Activated naive CD4-positive, alpha-beta T cell treated with anti-CD3 and anti-CD28 coated beads, Interleukin-2, amount 50 U/mL, for 16 hours (primary cell): ENCODE measurements around the gene DUSP8.

Experiments
- DNase-seq: peaks from one replicate; pipeline ENCODE4 v3.0.0-alpha.2; 2020

The DUSP8 gene

DNA sequence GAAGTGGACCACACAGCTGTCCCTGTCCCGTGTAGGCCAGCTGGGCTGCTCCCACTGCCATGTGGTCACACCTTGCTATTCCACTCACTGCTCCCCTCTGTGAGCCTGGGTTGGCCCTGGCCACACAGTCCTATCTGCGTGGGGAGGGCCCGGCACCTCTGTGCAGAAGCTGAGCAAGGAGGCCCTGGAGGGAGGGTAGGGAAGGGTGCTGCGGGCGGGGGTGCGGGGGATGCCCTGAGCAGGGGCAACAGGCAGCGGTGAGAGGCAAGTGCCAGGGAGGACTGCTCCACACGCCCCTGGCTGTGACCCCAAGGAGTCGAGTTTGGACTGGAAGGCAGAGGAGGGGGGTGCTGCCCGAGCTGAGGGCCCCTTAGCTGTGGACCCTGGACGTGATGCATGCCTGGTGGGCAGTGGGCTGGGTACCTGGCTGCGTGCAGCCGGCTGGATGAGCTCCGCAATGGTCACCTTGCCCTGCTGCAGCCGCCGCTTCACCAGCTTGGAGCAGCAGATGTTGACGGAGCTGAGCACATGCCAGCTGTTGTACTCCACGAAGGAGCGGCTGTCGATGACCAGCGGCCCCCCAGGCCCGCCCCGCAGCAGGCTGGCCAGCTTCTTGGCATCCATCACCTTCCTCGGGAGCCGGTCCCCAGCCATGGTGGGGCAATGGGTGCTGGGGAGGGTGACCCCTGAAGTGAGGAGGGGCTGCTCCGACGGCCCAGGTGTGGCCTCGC is 6.7 kb downstream of the DUSP8 start:
- no peak for DNase-seq

DNA sequence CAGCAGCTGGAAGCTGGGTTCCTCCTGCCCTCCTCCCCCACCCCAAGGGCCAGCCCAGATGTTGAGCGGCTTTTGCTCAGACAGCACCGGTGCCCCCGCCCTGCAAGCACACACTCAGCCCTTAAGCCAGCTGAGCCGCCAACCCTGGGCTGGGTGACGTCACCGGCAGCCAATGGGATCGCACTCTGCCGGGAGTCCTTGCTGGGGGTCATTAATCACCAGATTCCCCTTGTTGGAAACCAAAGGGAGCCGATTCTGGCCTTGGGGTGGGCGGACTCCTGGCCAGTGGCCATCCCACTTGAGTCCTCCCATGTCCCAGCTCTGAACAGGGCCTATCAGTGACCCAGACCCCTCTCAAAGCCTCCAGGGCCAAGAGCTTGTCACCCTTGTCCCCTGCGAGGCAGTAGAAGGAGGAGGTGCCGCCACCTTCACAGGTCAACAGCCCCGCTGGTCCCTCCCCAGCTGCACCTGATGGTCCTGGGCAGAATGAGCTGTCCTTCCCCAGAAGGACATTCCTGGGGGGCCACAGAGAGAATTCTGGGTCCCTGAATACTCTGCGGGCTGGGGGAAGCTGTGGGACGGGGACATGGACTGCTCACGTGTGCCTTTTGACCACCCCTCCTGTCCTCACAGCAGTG is 7.4 kb downstream of the DUSP8 start:
- no peak for DNase-seq

DNA sequence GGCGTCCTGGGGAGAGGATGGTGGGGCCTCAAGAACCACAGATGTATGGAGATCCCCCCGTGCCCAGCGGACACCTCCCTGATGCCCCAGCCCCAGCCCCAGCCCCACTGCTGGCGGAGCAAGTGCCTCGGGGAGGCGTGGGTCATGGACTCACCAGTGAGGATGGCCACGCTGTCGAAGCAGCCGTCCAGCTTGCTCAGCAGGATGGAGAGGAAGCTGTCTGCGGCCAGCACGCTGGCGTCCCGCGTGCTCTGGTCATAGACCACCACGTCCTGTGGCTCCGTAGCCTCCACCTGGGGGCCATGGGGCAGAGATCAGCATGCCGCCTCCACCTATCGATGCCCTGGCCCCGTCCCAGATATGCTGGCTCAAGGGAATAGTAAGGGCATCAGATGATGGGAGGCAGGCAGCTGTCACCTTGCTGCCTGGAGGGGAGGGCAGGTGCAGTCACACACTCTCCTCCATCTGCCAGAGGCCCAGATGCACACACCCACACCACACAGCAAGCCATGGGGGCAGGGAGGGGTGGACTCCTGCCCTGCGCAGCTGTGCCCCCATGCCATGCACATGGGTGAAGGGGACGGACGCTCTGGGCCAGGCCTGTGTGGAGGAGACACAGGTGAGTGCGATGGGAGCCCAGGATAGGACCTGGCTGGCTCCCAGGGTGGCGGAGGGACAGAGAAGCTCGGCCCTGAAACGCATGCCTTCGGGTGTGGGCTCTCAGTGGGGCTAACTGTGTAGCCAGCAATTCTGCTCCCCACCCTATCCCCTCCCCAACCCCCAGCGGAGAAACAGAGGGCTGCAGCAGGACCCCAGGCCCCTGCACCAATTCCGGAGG is 8.2 kb downstream of the DUSP8 start:
- no peak for DNase-seq

DNA sequence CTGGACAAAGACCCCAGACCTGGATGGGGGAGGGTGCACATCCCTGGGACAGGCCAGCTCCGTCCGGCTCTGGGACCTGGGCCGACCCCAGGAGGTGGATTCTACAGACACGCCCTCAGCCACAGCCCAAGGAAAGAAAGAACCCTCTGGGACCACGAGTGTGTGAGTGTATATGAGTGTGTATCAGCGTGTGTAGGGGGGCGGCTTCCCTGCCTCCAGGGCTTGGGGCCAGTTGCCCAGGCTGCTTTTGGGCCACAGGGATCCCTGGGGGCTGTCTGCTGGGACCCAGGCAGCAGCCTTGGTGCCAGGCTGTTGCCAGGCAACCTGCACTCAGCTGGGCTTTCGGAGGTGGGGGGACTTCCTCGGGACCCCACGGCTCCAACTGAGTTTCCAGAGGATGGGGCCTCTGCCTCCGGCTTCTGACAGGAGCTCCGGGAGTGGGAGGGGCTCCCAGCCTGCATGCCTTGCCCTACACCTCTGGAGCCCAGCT is 8.9 kb downstream of the DUSP8 start:
- DNase-seq: no peak

DNA sequence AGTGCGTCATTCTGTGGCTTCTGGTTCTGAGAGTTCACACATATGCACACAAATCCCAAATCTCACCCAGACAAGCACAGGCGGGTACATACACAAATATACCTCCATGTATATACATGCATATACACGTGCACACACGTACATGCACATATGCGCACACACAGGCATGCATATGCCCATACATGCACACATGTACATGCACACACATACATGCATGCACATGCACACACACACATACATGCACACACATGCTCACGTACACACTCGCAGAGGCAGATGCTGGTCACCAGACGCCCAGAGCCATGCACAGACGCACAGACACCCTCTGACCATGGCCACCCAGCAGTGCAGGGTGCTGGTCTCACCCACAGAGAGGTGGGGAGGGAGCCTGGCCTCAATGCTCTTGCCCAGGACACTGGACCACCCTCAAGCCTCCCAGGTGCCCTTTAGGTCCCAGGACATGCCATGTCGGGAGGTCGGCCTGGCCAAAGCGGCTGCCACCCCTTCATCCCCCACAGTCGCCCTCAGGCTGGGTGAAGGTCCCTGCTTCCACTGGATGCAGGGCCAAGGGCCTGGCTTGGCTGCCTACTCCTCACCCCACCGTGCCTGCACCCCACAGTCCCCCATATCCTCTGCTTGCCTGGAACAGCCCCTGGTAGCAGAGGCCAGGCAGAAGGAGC is 9.5 kb downstream of the DUSP8 start:
- DNase-seq: no peak

GRCh38 chr11:1561955-1562354 is 10.1 kb downstream of the DUSP8 start:
- DNase-seq: no peak

DNA sequence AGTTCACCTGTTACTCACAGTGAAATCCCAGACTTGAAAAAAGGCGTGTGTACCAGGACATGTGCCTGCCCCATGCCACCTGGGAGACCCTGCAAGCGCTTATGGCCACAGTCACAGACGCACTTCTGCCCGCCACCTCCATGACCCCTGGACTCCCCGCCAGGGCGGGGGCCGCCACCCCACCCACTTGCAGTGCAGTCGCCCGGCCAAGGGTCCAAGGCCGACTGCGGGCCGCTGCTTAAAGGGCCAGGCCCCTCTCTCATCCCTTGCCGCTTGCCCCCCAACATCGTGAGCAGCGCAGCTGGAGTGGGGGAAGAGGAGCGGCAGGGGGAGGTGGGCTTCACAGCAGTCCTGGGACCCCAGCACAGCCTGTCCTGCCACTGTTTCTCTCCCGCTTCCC is 10.8 kb downstream of the DUSP8 start:
- DNase-seq: no peak

DNA sequence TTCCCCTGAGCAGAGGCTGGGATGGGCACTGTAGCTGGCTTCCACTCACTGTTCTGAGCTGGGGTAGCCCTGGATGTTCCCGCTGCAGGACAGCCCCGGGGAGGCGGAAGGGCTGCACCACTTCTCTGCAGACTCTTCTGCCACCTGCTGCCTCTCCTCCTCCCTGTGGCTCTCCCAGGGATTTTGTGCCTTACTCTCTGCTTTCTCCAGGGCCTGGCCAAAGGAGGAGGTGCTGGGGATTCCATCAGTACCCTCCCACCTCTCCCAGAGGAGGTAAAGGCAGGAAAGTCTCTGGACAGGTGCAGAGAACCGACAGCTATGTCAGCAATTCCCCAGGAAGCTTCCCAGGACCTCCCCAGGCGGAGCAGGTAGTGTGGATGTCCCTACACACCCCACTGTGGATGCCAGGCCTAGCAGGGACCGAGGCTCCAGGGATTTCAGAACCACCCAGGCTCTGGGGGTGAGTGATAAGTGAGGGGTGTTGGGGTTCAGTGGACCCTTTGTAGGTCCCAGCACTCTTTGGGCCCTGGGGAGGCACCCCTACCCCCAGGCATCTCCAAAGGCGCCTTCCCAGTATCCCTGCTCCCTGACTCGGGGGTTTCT is 11.3 kb downstream of the DUSP8 start:
- DNase-seq: no peak

GRCh38 chr11:1560002-1560648 is 11.9 kb downstream of the DUSP8 start:
- no peak for DNase-seq

GRCh38 chr11:1559111-1559951 is 12.7 kb downstream of the DUSP8 start:
- DNase-seq: no peak

- no peak for DNase-seq
These were observed 13.3 kb downstream of the DUSP8 start for GRCh38 chr11:1558775-1559110.

- no peak for DNase-seq
These were observed 13.9 kb downstream of the DUSP8 start for GRCh38 chr11:1557904-1558774.

DNA sequence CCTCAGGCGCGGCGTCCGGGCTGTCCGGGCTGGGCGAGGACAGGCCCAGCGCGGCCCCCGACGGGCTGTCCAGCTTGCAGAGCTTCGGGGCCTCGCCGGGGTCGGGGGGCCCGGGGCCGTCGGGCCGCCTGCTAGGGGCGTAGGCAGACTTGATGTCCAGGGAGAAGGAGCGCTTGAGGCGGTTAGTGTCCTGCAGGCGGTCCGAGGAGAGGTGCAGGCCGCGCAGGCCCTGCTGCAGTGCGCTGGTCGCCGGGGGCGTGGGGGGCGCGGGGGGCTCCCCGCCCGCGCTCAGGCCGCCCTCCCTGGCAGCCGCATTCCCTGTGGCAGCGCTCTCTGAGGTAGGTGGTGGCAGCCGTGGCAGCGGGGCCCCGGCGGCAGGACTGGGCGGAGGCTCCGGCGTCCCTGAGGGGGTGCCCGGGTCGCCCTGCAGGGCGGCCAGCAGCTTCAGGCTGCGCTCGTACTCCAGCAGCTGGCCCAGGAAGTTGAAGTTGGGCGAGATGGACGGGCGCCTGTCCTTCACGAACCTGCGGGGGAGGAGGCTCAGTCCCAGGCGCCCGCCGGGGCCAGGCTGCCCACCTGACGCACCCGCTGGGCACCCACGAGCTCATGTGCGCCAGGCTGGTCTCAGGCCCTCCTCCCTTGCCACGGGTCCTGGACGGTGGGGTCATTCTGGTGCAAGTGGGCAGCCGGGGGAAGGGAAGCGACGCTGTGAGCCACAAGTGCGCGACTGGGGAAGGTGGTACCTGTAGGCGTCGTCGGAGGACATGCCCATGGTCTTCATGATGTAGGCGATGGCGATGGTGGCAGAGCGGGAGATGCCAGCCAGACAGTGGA is 14.8 kb downstream of the DUSP8 start:
- DNase-seq: no peak

DNA sequence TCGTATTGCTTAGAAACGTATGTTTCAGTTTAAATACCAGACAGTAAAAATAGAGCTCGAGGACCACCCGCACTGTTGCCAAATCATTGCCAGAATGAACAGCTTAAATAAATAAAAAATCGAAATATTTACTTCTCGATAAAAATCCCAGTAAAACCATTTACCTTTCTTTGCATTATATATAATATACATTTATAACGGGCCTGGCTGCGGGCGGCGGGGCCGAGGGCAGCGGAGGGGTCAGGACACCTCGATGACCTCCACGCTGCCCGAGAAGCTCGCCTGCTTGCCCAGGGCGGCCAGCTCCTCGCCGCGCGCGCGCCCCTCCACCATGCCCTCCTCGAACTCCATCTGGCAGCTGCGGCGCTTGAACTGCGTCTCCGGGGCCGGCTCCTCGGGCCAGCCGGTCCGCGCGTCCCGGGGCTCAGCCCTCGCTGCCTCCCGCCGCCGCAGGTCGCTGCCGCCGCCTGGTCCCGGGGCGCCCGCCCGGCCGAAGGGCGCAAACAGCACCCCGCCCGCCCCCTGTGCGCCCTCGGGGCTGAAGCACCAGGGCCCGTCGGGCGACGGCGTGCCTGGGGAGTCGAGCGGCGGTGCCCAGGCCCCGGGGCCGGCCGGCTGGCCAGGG is 15.7 kb downstream of the DUSP8 start:
- DNase-seq: no peak

DNA sequence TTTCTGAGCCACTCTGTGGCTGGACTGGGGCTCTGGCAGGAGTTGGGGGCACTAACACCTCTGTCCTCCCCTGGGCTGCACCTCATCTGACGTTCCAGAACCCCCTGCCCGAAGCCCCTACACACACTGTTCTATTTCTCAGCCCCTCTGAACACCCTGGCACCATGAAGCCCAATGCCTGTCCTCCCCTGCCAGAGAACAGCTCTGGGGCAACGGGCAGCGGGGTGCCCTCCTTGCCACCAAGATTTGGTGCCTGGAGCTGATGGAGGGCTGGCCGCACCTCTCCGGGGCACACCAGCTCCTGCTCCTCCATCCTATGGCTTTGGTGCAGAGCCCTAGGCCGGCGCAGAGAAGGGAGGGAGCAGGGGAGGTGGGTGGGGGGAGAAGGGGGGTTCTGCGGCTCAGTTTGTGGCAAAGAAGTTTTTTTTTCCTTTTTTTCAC is 16.3 kb downstream of the DUSP8 start:
- no peak for DNase-seq

- DNase-seq: no peak
These were observed 16.9 kb downstream of the DUSP8 start for GRCh38 chr11:1554981-1555712.

- no peak for DNase-seq
These were observed 18.1 kb downstream of the DUSP8 start for GRCh38 chr11:1553808-1554594.
